ENCODE results near the gene LMX1B.
"Not testable (repeated sequence)": the region's sequence is repeated elsewhere in the genome, so short reads cannot be mapped to it uniquely, and the experiment has no call there.

The LMX1B gene

GRCh38 chr9:126715382-126715781 is 101.7 kb downstream of the LMX1B start:
- DNase-seq (ENCODE audit: low spot score) = no peak

DNA sequence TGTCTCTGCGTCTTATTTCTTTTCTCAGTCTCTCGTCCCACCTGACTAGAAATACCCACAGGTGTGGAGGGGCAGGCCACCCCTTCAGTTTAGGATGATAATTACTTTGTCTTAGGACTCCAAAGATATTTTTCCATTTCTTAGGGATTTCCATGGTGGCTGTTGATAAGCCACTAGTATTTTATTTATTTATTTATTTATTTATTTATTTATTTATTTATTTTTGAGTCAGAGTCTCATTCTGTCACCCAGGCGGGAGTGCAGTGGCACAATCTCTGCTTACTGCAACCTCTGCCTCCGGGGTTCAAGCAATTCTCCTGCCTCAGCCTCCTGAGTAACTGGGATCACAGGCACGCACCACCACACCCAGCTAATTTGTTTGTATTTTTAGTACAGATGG is 103.7 kb downstream of the LMX1B start:
- DNase-seq (ENCODE audit: low spot score) = not testable (repeated sequence)

DNA sequence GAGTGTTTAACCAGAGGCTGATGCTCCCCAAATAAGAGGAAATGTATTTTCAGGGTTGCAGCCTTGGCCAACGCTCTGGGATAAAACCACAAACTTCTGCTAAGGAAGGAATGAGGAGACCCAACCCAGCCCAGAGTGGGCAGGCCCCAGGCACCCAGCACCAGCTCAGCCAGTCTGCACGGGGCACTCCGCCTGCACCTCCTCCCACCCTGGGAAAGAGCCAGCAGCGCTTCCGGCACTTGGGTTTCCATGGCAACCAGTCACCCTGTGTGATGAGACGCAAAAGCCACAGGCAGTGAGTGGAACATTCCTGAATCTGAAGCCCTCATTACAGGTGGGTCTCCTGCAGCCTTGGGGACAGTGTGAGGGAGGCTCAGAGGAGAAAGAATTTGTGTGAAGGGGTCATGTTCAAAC is 105.9 kb downstream of the LMX1B start:
- DNase-seq (ENCODE audit: low spot score) = no peak

GRCh38 chr9:126720036-126720435 is 106.3 kb downstream of the LMX1B start:
- no peak for DNase-seq (ENCODE audit: low spot score)

DNA sequence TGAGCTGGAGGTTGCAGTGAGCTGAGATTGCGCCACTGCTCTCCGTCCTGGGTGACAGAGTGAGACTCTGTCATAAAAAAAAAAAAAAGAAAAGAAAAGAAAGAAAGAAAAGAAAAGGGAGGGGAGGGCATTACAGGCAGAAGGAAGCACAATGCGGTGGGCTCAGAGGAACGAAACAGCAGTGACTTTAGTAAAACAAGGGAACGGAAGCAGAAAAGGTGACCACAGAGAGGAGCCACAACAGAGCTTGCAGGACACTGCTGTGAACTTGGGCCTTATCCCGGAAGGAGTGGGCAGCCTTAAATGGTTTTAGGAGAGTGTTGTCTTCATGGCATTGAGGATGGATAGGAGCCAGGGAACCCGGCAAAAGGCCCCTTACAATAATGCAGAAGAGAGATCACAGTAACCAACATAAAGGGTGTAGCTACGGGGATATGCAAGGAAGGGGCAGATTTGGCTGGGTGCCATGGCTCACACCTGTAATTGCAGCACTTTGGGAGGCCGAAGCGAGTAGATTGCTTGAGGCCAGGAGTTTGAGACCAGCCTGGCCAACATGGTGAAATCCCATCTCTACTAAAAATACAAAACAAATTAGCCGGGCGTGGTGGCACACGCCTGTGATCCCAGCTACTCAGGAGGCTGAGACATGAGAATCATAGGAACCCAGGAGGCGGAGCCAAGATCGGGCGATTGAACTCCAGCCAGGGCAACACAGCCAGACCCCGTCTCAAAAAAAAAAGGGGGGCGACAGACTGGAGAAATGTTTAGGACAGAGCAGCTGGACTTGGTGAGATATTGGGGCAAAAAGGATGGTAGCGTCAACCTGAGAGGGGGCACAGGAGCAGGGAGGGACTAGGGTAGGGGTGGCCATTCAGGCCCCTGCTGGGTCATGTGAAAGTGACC is 107.2 kb downstream of the LMX1B start:
- no peak for DNase-seq (ENCODE audit: low spot score)

GRCh38 chr9:126721564-126721981 is 107.8 kb downstream of the LMX1B start:
- DNase-seq (ENCODE audit: low spot score) = no peak

DNA sequence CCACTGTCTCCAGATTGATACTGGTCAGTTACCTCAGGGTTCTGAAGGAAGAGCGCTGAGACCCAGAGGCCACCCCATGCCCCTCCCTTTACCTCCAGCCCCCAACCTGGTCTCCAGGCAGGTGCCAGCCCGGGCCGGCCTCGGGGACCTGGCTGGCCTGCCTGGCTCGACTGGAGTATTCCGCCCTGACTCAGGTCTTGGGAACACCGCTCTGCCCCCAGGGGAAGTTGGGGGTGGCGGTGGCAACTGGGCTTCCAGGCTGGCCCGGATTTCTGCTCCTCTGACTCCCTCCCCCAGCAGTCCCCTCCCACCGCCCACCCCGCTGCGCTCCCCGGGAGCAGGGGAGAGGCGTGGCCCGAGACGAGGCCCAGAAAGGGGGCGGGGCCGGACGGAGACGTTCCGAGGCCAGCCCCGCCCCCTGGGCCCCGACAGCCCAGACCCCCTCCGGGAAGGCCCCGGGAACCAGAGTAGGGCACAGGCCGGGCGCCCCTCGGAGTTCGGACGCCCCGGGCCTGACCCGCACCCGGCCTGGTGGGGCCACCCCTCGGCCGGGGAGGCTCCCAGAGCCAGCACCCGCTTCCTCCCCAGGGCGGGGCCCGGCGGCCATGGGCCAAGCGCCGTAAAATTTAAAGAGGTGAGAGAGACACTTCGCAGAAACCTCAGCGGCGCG is 108.7 kb downstream of the LMX1B start:
- DNase-seq (ENCODE audit: low spot score) = no peak

DNA sequence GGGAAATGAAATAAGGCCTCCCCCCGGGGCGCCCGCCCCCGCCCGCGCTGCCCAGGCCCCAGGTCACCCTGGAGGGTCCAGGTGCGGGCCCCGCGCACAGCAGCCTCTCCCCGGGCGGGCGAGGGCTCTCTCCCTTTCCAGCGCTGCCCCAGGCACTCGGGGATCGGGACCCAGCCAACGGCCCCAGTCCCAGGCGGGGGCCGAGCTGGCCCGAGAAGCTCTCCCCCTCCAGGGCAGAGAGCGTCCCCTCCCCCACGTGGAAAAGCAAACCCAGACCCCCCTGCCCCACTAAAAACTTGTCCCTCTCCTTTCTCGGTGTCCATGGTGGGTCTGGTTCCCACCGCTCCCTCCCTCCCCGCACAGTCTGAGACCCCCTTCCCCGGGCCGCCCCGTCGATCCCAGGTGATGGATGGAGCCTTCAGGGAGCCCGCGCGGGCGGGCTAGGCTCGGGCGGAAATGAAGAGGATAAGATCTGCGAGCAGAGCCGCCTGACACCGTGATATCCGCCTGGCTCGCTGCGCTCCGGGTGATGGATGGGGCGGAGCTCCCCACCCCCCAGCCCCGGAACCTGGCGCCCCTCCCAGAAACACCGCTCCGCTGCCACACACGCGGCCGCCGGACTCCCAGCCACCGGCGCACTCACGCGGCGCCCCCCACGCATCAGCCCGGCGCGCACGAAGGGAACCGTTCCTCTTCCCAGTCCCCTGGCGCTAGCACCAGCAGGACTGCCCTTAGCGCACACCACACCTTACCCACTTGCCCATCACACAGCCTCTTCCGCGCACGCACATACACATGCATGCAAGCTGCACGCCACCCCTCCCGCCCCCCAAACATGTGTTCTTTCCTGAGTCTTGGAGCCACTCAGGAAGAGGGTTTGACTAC is 109.4 kb downstream of the LMX1B start:
- no peak for DNase-seq (ENCODE audit: low spot score)

DNA sequence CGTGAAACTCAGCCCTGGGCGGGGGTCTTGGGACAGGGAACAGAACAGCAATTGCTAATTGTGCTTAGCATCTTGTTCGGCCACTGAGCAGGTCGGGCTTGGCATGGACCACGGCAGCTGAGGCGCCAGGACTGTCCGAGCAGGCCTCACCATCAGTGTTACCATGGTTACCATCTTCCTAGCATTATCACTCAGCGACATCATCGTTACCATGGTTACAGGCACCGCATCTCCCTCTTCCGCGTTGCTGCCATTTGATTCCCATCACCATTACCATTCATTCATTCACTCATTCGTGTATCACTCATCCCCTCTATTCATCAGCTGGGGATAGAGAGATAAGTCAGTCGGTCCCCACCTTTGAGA is 110.1 kb downstream of the LMX1B start:
- no peak for DNase-seq (ENCODE audit: low spot score)

- no peak for DNase-seq (ENCODE audit: low spot score)
Measured at GRCh38 chr9:126724226-126724625, 110.5 kb downstream of the LMX1B start.

GRCh38 chr9:126725485-126725884 is 111.8 kb downstream of the LMX1B start:
- DNase-seq (ENCODE audit: low spot score) = not testable (repeated sequence)

- not testable (repeated sequence) for DNase-seq (ENCODE audit: low spot score)
Measured at GRCh38 chr9:126728210-126728609, 114.5 kb downstream of the LMX1B start.

DNA sequence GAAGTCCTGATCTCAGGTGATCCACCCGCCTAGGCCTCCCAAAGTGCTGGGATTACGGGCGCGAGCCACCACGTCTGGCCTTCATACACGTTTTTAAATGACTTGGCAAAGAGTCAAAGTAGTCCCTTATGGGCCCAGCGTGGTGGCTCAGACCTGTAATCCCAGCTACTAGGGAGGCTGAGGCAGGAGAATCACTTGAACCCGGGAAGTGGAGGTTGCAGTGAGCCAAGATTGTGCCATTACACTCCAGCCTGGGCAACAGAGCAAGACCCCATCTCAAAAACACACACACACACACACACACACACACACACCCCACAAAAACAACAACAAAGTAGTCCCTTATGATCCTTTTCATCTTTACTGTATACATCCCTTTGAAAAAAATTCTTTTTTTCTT is 116.9 kb downstream of the LMX1B start:
- DNase-seq (ENCODE audit: low spot score) = not testable (repeated sequence)

DNA sequence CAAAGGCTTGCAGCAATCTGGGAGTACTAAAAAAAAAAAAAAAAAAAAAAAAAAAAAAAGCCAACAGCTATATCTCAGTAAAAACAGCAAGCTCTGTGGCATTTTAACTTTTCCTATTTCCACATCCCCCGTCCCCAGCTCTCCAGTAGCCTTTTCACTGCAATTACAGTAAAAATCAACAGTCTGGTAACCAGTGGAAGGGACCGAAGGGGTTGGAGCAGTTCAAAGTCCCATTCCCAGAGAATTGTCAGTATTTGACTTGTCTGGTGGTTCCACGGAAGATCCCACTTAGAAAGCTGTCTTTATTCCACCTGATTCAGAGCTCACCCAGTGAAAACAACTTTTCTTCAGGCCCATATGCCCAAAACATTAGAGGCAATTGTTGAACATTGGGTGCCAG is 119.3 kb downstream of the LMX1B start:
- no peak for DNase-seq (ENCODE audit: low spot score)

DNA sequence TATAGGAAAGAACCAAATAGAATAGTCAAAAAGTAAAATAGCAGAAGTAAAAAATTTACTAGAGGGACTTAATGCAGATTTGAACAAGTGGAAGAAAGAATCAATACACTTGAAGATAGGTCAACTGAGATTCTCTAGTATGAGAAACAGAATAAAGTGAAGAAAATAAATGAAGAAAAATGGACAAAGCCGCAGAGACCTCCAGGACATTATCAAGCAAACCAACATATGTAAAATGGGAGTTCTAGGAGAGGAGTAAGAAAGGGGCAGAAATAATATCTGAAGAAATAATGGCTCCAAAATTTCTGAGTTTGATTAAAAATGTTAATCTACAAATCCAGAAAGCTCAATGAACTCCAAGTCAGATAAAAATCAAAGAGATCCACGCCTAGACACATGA is 121.1 kb downstream of the LMX1B start:
- DNase-seq (ENCODE audit: low spot score) = no peak

DNA sequence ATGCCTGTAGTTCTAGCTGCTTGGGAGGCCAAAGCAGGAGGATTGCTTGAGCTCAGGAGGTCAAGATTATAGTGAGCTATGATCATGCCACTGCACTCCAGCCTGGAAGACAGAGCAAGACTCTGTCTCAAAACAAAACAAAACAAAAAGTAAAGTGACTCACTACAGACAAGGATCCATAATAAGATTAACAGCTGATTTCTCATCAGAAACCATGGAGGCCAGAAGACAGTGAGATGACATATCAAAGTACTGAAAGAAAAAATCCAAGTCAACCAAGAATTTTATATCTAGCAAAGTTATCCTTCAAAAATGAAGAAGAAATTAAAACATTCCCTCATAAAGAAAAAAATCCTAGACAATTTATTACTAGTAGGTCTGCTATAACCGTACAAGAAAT is 121.8 kb downstream of the LMX1B start:
- DNase-seq (ENCODE audit: low spot score) = no peak

DNA sequence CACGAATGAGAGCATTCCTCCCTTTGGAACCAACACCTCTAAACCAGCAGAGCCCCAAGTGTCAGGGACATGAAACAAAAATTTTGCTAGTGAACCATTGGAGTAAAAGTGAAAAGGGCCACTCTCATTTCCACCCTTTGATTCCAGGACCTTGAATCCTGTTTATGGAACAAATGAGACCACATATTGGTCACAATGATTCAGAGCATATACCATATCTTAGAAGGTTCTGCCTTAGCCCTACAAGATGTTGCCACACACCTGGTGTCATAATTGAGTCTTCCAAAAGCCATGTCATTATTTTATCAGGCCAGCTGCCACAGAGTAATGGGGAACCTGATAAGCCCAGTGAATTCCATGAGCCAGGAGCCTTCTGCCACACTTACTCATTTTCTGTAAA is 124.8 kb downstream of the LMX1B start:
- no peak for DNase-seq (ENCODE audit: low spot score)

GRCh38 chr9:126743041-126743440 is 129.3 kb downstream of the LMX1B start:
- DNase-seq (ENCODE audit: low spot score) = no peak

- no peak for DNase-seq (ENCODE audit: low spot score)
Measured at GRCh38 chr9:126745574-126746411, 132.1 kb downstream of the LMX1B start.

Data from HuH-7.5 (cell line).